HL-60 (cell line): Measurements from ENCODE around the gene ACTN2.

Experiments used
- DNase-seq, 2 experiments: peaks; one replicate each; pipeline ENCODE4 v3.0.0-alpha.2; 2010 to 2020; ENCODE audit warnings: low read depth in 1 of 2, low spot score in 1 of 2
- H3K27ac ChIP-seq: fragments of 250-450 bp; sonication (Bioruptor Pico); replicated peaks from 2 replicates; pipeline ENCODE4 v1.5.1; 2020; ENCODE audit warnings: mild to moderate bottlenecking, moderate library complexity
- H3K27me3 ChIP-seq: fragments of 250-450 bp; sonication (Bioruptor Pico); 2 replicates; pipeline ENCODE4 v1.5.1; 2021; ENCODE audit warnings: mild to moderate bottlenecking, moderate library complexity; ENCODE audit not compliant: insufficient read depth, poor library complexity, severe bottlenecking
- H3K4me3 ChIP-seq: replicated peaks from 2 replicates; pipeline ENCODE4 v1.5.1; 2011; ENCODE audit warnings: mild to moderate bottlenecking, control low read depth, low read length; ENCODE audit not compliant: insufficient read depth
- CTCF ChIP-seq: IDR thresholded peaks from one replicate; pipeline ENCODE4 v1.5.1; 2011; ENCODE audit warnings: low read length, control low read depth, inconsistent platforms; ENCODE audit not compliant: insufficient read depth
- GABPA ChIP-seq: IDR thresholded peaks from 2 replicates; pipeline ENCODE4 v1.6.1; 2012; ENCODE audit warnings: low read depth
- POLR2AphosphoS5 ChIP-seq: IDR thresholded peaks from 2 replicates; pipeline ENCODE4 v1.6.1; 2012; ENCODE audit warnings: low read depth
- REST ChIP-seq: IDR thresholded peaks from 2 replicates; pipeline ENCODE4 v1.6.1; 2012; ENCODE audit warnings: low read depth; ENCODE audit not compliant: insufficient replicate concordance
- SPI1 ChIP-seq: IDR thresholded peaks from 2 replicates; pipeline ENCODE4 v1.6.1; 2012; ENCODE audit warnings: low read depth, mild to moderate bottlenecking, borderline replicate concordance

The ACTN2 gene

GRCh38 chr1:236785477-236785876, 99.2 kb downstream of the ACTN2 start:
- Histone ChIP-seq H3K27ac (no peak overlapping the region), H3K4me3 (no peak overlapping the region), H3K27me3 (no peaks in the 10 kb centered on the region)
- TF ChIP-seq GABPA, result no peak
- no peak for TF ChIP-seq SPI1
- no peak for TF ChIP-seq POLR2AphosphoS5
- TF ChIP-seq REST, result no peak
- TF ChIP-seq CTCF, result no peak
- no peak for DNase-seq

GRCh38 chr1:236786453-236786852, 100.2 kb downstream of the ACTN2 start:
- Histone ChIP-seq H3K4me3 (no peak overlapping the region), H3K27me3 (no peaks in the 10 kb centered on the region), H3K27ac (no peak overlapping the region)
- no peak for TF ChIP-seq GABPA
- TF ChIP-seq REST, result no peak
- TF ChIP-seq CTCF, result no peak
- TF ChIP-seq SPI1, result no peak
- no peak for TF ChIP-seq POLR2AphosphoS5
- no peak for DNase-seq

- no peak for DNase-seq
- TF ChIP-seq REST (peak; percentile 7), GABPA (no peak)
- Histone ChIP-seq H3K27ac (peak overlapping the region; percentile 97), H3K4me3 (peak overlapping the region; percentile 27), H3K27me3 (no peaks in the 10 kb centered on the region)
These were observed 108.3 kb downstream of the ACTN2 start for GRCh38 chr1:236794585-236795034.
